DOHH2 (cell line): ENCODE data around the gene ZSCAN30.

Source experiments
- CTCF ChIP-seq: fragments of 200-600 bp; sonication (generic); IDR thresholded peaks from one replicate; pipeline ENCODE4 v1.5.1; 2014; ENCODE audit warnings: antibody characterized with exemption, mild to moderate bottlenecking, low read depth, low read length; ENCODE audit not compliant: poor library complexity, severe bottlenecking
- EZH2phosphoT487 ChIP-seq: fragments of 200-600 bp; sonication (generic); IDR thresholded peaks from 2 replicates; pipeline ENCODE4 v1.6.1; 2017; ENCODE audit warnings: borderline replicate concordance, mild to moderate bottlenecking, antibody characterized with exemption, low read length, moderate library complexity, mixed read lengths

GRCh38 chr18:35220424-35220823 lies 69.6 kb downstream of the ZSCAN30 start:
- no peak for TF ChIP-seq CTCF
- no peak for TF ChIP-seq EZH2phosphoT487
